Kasumi-1 (cell line): Measurements from ENCODE around the gene ARRB1.

ENCODE experiments used
- DNase-seq, 2 experiments: peaks; one replicate each; lab custom pipeline; 2025; lab: John Stamatoyannopoulos, UW

The ARRB1 gene

DNA sequence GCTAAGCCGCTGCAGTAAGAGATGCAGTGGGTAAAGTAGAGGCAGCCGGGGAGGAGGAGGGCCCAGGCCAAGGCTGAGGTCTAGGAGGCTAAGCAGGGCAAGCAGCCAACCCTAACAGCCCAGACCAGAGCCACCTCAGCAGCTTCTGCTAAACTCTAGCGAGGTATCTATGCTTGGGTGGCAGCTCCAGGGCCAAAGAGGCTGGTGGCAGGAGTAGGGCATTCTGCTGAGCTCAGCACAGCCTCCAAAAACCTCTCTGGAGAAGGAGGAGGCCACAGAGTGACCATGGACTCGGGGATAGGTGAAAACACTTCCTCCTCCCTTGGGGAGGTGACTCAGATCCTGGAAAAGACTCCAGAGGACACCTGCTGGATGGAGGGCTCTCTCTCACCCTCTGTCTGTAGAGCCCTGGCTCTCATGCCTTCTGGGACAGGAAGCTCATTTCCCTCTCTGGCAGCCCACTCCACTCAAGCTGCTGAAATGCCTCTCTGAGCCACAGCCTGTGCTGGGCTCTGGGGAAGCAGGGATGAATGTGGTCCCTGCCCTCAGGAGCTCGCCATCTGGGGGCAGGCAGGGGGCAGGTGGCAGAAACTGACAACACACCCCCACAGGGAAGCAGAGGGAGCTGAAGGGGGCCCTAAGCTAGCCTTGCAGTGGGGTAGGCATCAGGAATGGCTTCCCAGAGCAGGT is 127.4 kb downstream of the ARRB1 start:
- no peak for DNase-seq

DNA sequence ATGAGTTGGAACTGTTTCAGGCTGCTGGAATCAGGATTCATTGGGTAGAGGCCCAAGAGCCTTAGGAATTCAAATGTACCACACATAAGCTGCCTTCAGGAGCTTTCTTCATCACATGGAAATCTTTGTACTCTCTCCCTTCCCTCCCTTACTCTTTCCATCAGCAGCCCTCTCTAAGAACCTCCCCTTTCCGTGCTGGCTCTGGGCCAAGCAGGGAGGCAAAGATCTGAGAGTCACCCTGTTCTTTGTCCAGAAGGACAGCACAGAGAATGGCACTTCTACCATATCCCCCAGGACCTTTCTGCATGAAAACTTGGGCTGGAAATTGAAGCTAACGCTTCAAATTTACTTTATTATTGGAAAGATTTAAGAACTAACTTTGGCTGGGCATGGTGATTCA is 131.6 kb downstream of the ARRB1 start:
- DNase-seq: no peak

DNA sequence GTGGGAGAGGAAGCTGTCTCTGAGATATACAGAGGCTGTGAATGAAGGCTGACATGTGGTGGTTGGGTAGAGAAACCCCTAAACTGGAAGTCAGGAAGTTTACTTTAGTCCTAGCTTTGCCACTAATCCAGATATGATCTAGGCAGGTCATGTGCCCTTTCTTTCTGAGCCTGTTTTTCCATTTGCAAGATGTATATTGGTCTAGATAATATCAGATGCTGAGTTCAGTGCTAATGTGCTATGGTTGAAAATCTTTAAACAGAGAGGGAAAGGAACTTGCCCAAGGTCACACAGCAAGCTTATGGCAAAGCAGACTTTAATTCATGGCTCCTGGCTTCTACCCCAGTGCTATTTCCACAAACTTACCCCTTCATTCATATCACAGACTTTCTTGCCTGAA is 136.6 kb downstream of the ARRB1 start:
- DNase-seq: no peak

DNA sequence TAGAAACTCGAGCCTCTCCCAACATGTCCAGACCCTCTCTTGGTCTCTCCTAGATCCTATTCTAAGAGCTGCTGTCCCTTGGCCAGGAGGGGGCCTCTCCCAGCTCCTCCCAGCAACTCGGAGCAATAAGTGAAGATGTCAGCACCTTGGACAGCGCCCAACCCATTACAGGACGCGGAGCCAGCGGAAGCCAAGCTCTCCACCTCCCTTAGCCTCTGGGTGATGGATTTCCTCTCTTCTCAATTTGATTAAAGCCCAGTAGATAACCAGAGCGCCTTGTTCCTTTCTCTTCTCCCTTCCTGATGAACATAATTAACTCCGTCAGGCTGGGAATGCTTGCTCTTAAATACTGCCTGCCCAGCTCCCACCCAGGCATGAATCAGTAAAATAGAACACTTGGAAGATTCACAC is 137.0 kb downstream of the ARRB1 start:
- DNase-seq: peak; percentile 86 to 95
